Right atrium auricular region (tissue), 2 donors: ENCODE results near the gene ICAM5. TPM values are rescaled to one million over a fixed set of nuclear protein-coding genes. Genes with fewer than 3 reads are reported as not detected.

Experiments
- DNase-seq: peaks from one replicate; pipeline ENCODE4 v3.0.0-alpha.2; 2019; ENCODE audit warnings: low spot score
- H3K27ac ChIP-seq, 2 donors: fragments of 200-600 bp; sonication (generic); 1 replicate in 1 of 2; 2 replicates in 1 of 2; pipeline ENCODE4 v1.5.1; 2016 to 2019
- H3K27me3 ChIP-seq, 2 donors: fragments of 200-600 bp; sonication (generic); one replicate each; pipeline versions ENCODE4 v1.5.1 to v1.6.0; 2017 to 2019
- H3K36me3 ChIP-seq: fragments of 200-600 bp; sonication (generic); one replicate; pipeline ENCODE4 v1.5.1; 2016
- H3K4me1 ChIP-seq, 2 donors: fragments of 200-600 bp; sonication (generic); one replicate each; pipeline versions ENCODE4 v1.5.1 to v1.6.0; 2017 to 2019
- H3K4me3 ChIP-seq, 2 donors: fragments of 200-600 bp; sonication (generic); 1 replicate in 1 of 2; 2 replicates in 1 of 2; pipeline ENCODE4 v1.5.1; 2017 to 2019; ENCODE audit warnings: mild to moderate bottlenecking in 1 of 2, moderate library complexity in 1 of 2
- H3K9me3 ChIP-seq, 2 donors: fragments of 200-600 bp; sonication (generic); one replicate each; pipeline ENCODE4 v1.5.1; 2019
- CTCF ChIP-seq, 2 donors: fragments of 200-600 bp; sonication (generic); IDR thresholded peaks; one replicate each; pipeline ENCODE4 v1.5.1; 2019; ENCODE audit warnings: antibody characterized with exemption in 2 of 2
- total RNA-seq, 2 donors: library from RNA; depleted of rRNA; stranded (reverse); fragments of >200 nt; gene quantifications; one replicate each; pipeline ENCODE4 v1.1.0, GENCODE V29; 2016

Gene ICAM5
- total RNA-seq, 2 donors from 2014 or later: 0.22 to 1.7 TPM

DNA sequence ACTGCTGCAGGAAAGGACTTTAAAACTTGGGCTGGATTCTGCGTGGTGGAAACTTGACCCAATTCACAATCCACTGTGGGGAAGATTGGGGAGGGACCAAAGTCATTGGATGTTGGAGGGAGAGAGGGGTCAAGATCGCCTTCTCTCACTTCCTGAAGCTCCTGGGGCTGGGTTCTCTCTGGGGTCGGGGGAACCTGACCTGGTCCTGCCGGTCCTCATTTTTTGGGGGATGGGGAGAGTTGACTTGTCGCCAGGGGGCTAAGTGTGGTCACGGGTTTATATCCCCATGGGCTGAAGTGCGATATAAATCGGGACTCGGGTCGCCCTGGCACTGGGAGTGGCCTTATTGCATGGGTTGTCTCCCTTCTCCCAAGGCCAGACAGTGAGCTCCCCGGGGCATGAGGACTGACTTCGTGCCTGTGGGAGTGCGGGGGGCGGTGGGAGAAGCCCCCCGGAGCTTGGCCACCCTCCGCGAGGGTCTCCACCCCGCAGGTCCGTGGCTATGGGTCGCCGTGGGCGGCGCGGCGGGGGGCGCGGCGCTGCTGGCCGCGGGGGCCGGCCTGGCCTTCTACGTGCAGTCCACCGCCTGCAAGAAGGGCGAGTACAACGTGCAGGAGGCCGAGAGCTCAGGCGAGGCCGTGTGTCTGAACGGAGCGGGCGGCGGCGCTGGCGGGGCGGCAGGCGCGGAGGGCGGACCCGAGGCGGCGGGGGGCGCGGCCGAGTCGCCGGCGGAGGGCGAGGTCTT is 6.3 kb downstream of the ICAM5 start:
- TF ChIP-seq CTCF (IDR thresholded peaks at IDR 0.05): no peak
- no peak for DNase-seq
- Histone ChIP-seq H3K4me1 (peaks cover 0 to 37% of the 10 kb centered on the region in 2 donors), H3K4me3 (peak overlapping the region in 1 of 2 donors; percentile 29), H3K36me3 (no peaks in the 10 kb centered on the region), H3K27ac (no peak overlapping the region), H3K9me3 (no peaks in the 10 kb centered on the region), H3K27me3 (peaks cover 23 to 36% of the 10 kb centered on the region in 2 donors)

DNA sequence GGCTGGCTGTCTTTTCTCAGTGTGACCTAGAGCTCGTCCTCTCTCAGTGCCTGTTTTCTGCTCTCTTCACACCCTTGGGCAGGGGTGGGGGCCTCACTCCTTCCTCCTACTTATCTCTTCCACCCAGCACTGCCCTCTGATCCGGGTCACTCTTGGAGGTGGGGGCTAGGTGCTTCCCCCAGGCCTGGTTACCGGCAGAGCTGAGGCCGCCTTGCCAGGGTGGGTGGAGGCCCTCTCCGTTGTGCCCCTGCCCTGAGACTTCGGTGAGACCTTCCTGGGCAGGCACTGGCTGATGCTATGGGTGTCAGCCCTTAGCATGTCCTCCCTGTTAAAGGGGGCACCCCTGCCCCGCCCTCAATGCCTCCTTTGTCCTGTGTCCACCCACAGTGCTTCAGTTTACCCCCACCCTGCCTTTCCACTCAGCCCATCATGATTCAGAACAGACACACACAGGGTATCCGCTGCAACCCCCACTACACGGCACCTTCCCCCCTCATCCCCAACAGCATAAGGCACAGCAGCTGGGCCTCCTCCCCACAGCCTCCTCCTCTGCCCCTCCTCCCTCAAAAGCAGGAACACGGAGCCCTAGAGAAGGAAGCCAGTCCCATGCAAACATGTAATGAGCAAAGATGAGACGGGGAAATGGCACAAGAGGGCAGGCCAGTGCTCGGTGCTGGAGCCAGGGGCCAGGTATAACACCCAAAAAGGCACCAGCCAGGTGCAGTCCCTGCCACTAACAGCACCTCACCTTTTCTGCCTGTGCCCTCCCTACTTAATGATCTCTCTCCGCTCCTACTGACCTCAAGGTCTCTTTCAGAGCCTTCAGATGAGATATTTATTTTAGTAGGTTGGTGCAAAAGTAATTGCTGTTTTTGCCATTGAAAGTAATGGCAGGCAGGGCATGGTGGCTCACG is 10.1 kb downstream of the ICAM5 start:
- Histone ChIP-seq H3K27me3 (peaks cover 0 to 15% of the 10 kb centered on the region in 2 donors), H3K36me3 (no peaks in the 10 kb centered on the region), H3K27ac (no peak overlapping the region), H3K4me1 (peaks cover 0 to 13% of the 10 kb centered on the region in 2 donors), H3K9me3 (no peaks in the 10 kb centered on the region), H3K4me3 (no peak overlapping the region)
- DNase-seq: no peak
- no peak for TF ChIP-seq CTCF (IDR thresholded peaks at IDR 0.05)

GRCh38 chr19:10305139-10305806 is 15.5 kb downstream of the ICAM5 start:
- Histone ChIP-seq H3K4me3 (no peak overlapping the region), H3K9me3 (no peaks in the 10 kb centered on the region), H3K36me3 (no peaks in the 10 kb centered on the region), H3K4me1 (no peaks in the 10 kb centered on the region), H3K27me3 (no peaks in the 10 kb centered on the region), H3K27ac (no peak overlapping the region)
- DNase-seq: no peak
- no peak for TF ChIP-seq CTCF (IDR thresholded peaks at IDR 0.05)

DNA sequence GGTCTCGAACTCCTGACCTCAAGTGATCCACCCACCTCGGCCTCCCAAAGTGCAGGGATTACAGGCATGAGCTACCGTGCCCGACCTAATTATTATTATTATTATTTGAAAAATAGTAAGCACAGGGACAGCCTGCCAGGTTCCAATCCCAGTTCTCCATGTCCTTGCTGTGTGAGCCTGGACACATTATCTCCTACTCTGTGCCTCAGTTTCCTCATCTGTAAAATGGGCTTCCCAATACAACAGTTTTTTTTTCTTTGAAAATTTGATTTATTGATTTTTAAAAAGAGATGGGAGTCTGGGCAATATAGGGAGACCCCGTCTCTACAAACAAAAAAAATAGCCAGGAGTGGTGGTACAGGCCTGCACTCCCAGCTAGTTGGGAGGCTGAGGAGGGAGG is 16.6 kb downstream of the ICAM5 start:
- Histone ChIP-seq H3K27me3 (no peaks in the 10 kb centered on the region), H3K36me3 (no peaks in the 10 kb centered on the region), H3K27ac (no peak overlapping the region), H3K9me3 (no peaks in the 10 kb centered on the region), H3K4me1 (no peaks in the 10 kb centered on the region), H3K4me3 (no peak overlapping the region)
- no peak for TF ChIP-seq CTCF (IDR thresholded peaks at IDR 0.05)
- no peak for DNase-seq

GRCh38 chr19:10309423-10309822 is 19.7 kb downstream of the ICAM5 start, which contains the start of gene ZGLP1:
TSS of gene ZGLP1 (minus strand) at chr19:10309815.
- no peak for DNase-seq
- Histone ChIP-seq H3K4me3 (no peak within 1 kb of the TSS), H3K27me3 (no peaks in the 10 kb centered on the region), H3K4me1 (no peaks in the 10 kb centered on the region), H3K27ac (no peak within 1 kb of the TSS), H3K36me3 (no peaks in the 10 kb centered on the region), H3K9me3 (no peaks in the 10 kb centered on the region)
- no peak for TF ChIP-seq CTCF (IDR thresholded peaks at IDR 0.05)
